Loucy (cell line): ENCODE data around the gene PSMD12.

Source experiments
- CTCF ChIP-seq: fragments of 200-600 bp; sonication (generic); conservative IDR thresholded peaks from 2 replicates; pipeline ENCODE4 v1.5.1; 2014; ENCODE audit warnings: mild to moderate bottlenecking, antibody characterized with exemption, low read length
- EZH2phosphoT487 ChIP-seq: fragments of 200-600 bp; IDR thresholded peaks from 2 replicates; pipeline ENCODE4 v1.6.1; 2018; ENCODE audit warnings: antibody characterized with exemption, mild to moderate bottlenecking, moderate library complexity, borderline replicate concordance

GRCh38 chr17:67315865-67316264 lies 50.5 kb downstream of the PSMD12 start:
- TF ChIP-seq CTCF: no peak
- no peak for TF ChIP-seq EZH2phosphoT487
